Small intestine (tissue), 7 donors: ENCODE results near the gene LILRB1. TPM values are rescaled to one million over a fixed set of nuclear protein-coding genes. Genes with fewer than 3 reads are reported as not detected.

Experiments
- DNase-seq, 2 donors: peaks; one replicate each; pipeline versions ENCODE4 v3.0.0 to v3.0.0-alpha.2; 2013
- FAIRE-seq: peaks from 2 replicates; lab custom pipeline; 2012; peaks lifted over from hg19 to GRCh38; lab: Jason Lieb, UNC
- H3K27ac ChIP-seq, 3 donors: one replicate each; pipeline ENCODE4 v1.5.1; 2013; ENCODE audit warnings: low read length in 2 of 3, mild to moderate bottlenecking in 2 of 3, control low read depth in 1 of 3, inconsistent platforms in 1 of 3, low read depth in 1 of 3, moderate library complexity in 1 of 3
- H3K27me3 ChIP-seq, 3 donors: one replicate each; pipeline ENCODE4 v1.6.1; 2013; ENCODE audit warnings: low read length in 3 of 3, inconsistent platforms in 1 of 3; ENCODE audit not compliant: control insufficient read depth in 3 of 3, insufficient read depth in 3 of 3
- H3K36me3 ChIP-seq, 3 donors: one replicate each; pipeline ENCODE4 v1.6.1; 2013; ENCODE audit warnings: low read length in 3 of 3, inconsistent platforms in 1 of 3, low read depth in 1 of 3, mild to moderate bottlenecking in 1 of 3, moderate library complexity in 1 of 3; ENCODE audit not compliant: control insufficient read depth in 3 of 3, insufficient read depth in 2 of 3
- H3K4me1 ChIP-seq, 3 donors: one replicate each; pipeline ENCODE4 v1.6.1; 2013; ENCODE audit warnings: low read length in 2 of 3, inconsistent platforms in 1 of 3, low read depth in 1 of 3, mild to moderate bottlenecking in 1 of 3, moderate library complexity in 1 of 3; ENCODE audit not compliant: control insufficient read depth in 3 of 3, insufficient read depth in 2 of 3
- H3K4me3 ChIP-seq, 3 donors: one replicate each; pipeline ENCODE4 v1.5.1; 2013; ENCODE audit warnings: low read length in 3 of 3, control low read depth in 1 of 3, inconsistent platforms in 1 of 3, low read depth in 1 of 3, mild to moderate bottlenecking in 1 of 3, moderate library complexity in 1 of 3
- H3K9me3 ChIP-seq, 2 donors: one replicate each; pipeline ENCODE4 v1.6.1; 2013; ENCODE audit warnings: low read depth in 1 of 2, low read length in 1 of 2; ENCODE audit not compliant: control insufficient read depth in 2 of 2, insufficient read depth in 1 of 2
- WGBS, 3 donors: extraction: QIAGEN DNeasy Blood & Tissue Kit; methylation state at CpG; one replicate each; pipeline ENCODE4 v1.1.7; 2013; 5-methylcytosine and 5-hydroxymethylcytosine counted together
- polyA plus RNA-seq, 4 donors: library from polyadenylated mRNA; stranded (reverse) in 3 of 4; unstranded in 1 of 4; fragments of 200-250 nt in 3 of 4; fragments of 120-200 nt in 1 of 4; gene quantifications; one replicate each; pipeline versions ENCODE4 v1.2.1 to v1.2.3, GENCODE V29; 2013
- donor health status: healthy with polysubstance abuse.
- donor health status: control.
- donor health status: control.
- donor health status: Bipolar disorder and iron deficiency.
- donor health status: healthy.

LILRB1 gene
- polyA plus RNA-seq, 4 donors: 0.45 to 3.5 (median 1.8) TPM

GRCh38 chr19:54660964-54661363, 30.7 kb downstream of the LILRB1 start:
- no peaks in the 10 kb centered on the region for H3K36me3 ChIP-seq
- DNase-seq: no peak
- no peak overlapping the region for H3K4me3 ChIP-seq
- H3K27me3 ChIP-seq: no peaks in the 10 kb centered on the region
- no peaks in the 10 kb centered on the region for H3K4me1 ChIP-seq
- 64 to 85% (median 66%) methylated on average over 6 of the region's 6 CpGs for WGBS, 3 donors
- FAIRE-seq: no peak
- H3K27ac ChIP-seq: no peak overlapping the region
- peaks cover 0 to 9% of the 10 kb centered on the region in 2 donors for H3K9me3 ChIP-seq

- H3K4me3 ChIP-seq: no peak overlapping the region
- no peaks in the 10 kb centered on the region for H3K4me1 ChIP-seq
- H3K36me3 ChIP-seq: no peaks in the 10 kb centered on the region
- no peaks in the 10 kb centered on the region for H3K27me3 ChIP-seq
- DNase-seq: no peak
- 84 to 87% (median 85%) methylated on average over 13 of the region's 13 CpGs for WGBS, 3 donors
- FAIRE-seq: no peak
- H3K27ac ChIP-seq: no peak overlapping the region
- H3K9me3 ChIP-seq: peaks cover 0 to 14% of the 10 kb centered on the region in 2 donors
Observed at GRCh38 chr19:54661846-54662481, 31.7 kb downstream of the LILRB1 start.

GRCh38 chr19:54662730-54663129, 32.4 kb downstream of the LILRB1 start, which contains the start of gene LILRB4:
TSS of gene LILRB4 (plus strand) at chr19:54662985. CDS start at chr19:54663034, 49 bp downstream.
- H3K36me3 ChIP-seq: no peaks in the 10 kb centered on the region
- DNase-seq: no peak
- H3K4me1 ChIP-seq: no peaks in the 10 kb centered on the region
- FAIRE-seq: no peak
- H3K9me3 ChIP-seq: peaks cover 0 to 14% of the 10 kb centered on the region in 2 donors
- H3K27me3 ChIP-seq: no peaks in the 10 kb centered on the region
- WGBS, 3 donors: 49 to 67% (median 65%) methylated on average over 5 to 7 of the region's 7 CpGs
- H3K27ac ChIP-seq: no peak within 1 kb of the TSS
- H3K4me3 ChIP-seq: no peak within 1 kb of the TSS

GRCh38 chr19:54665530-54665929, 35.2 kb downstream of the LILRB1 start:
- Histone ChIP-seq H3K4me1 (no peaks in the 10 kb centered on the region), H3K27me3 (peaks cover 0 to 3% (median 0%) of the 10 kb centered on the region in 3 donors), H3K27ac (no peak overlapping the region), H3K36me3 (no peaks in the 10 kb centered on the region), H3K4me3 (no peak overlapping the region), H3K9me3 (peaks cover 0 to 14% of the 10 kb centered on the region in 2 donors)
- FAIRE-seq: no peak
- WGBS, 3 donors: 81% methylated on average over 6 of the region's 6 CpGs
- no peak for DNase-seq

- Histone ChIP-seq H3K27ac (no peak overlapping the region), H3K36me3 (no peaks in the 10 kb centered on the region), H3K4me1 (no peaks in the 10 kb centered on the region), H3K9me3 (peaks cover 0 to 14% of the 10 kb centered on the region in 2 donors), H3K4me3 (no peak overlapping the region), H3K27me3 (peaks cover 0 to 6% (median 0%) of the 10 kb centered on the region in 3 donors)
- DNase-seq (no peak), FAIRE-seq (no peak)
- 77 to 89% (median 87%) methylated on average over 12 of the region's 12 CpGs for WGBS, 3 donors
Observed at GRCh38 chr19:54667217-54667616, 36.9 kb downstream of the LILRB1 start.

- no peak overlapping the region for H3K4me3 ChIP-seq
- FAIRE-seq (no peak), DNase-seq (no peak)
- H3K4me1 ChIP-seq: no peaks in the 10 kb centered on the region
- peaks cover 0 to 14% of the 10 kb centered on the region in 2 donors for H3K9me3 ChIP-seq
- no peaks in the 10 kb centered on the region for H3K36me3 ChIP-seq
- H3K27me3 ChIP-seq: peaks cover 0 to 6% (median 0%) of the 10 kb centered on the region in 3 donors
- H3K27ac ChIP-seq: no peak overlapping the region
- WGBS, 3 donors: 52 to 62% (median 57%) methylated on average over 1 of the region's 1 CpG
Observed at GRCh38 chr19:54668353-54668752, 38.1 kb downstream of the LILRB1 start.

GRCh38 chr19:54670576-54671357, 40.5 kb downstream of the LILRB1 start:
- 49 to 59% (median 52%) methylated on average over 3 of the region's 3 CpGs for WGBS, 3 donors

GRCh38 chr19:54673222-54673621, 42.9 kb downstream of the LILRB1 start:
- Histone ChIP-seq H3K27ac (no peak overlapping the region), H3K4me3 (no peak overlapping the region), H3K4me1 (no peaks in the 10 kb centered on the region), H3K9me3 (no peaks in the 10 kb centered on the region), H3K36me3 (no peaks in the 10 kb centered on the region), H3K27me3 (peaks cover 0 to 6% (median 0%) of the 10 kb centered on the region in 3 donors)
- DNase-seq (no peak), FAIRE-seq (no peak)
- 71 to 88% (median 84%) methylated on average over 1 of the region's 1 CpG for WGBS, 3 donors

More at GRCh38 chr19:54670576-54671357, 40.5 kb downstream of the LILRB1 start:
- FAIRE-seq (no peak), DNase-seq (no peak)
- H3K36me3 ChIP-seq: no peaks in the 10 kb centered on the region
- H3K27ac ChIP-seq: no peak overlapping the region
- no peak overlapping the region for H3K4me3 ChIP-seq
- H3K9me3 ChIP-seq: peaks cover 0 to 6% of the 10 kb centered on the region in 2 donors
- peaks cover 0 to 6% (median 0%) of the 10 kb centered on the region in 3 donors for H3K27me3 ChIP-seq
- no peaks in the 10 kb centered on the region for H3K4me1 ChIP-seq
